Right lobe of liver (tissue), 6 donors: ENCODE data around the gene MOCS1. TPM values are rescaled to one million over a fixed set of nuclear protein-coding genes. Genes with fewer than 3 reads are reported as not detected.

Experiments
- ATAC-seq, 4 donors: fragments of 200-7000 bp; cut with Tn5 transposase; one replicate each; pipeline ENCODE4 v1.9.1; 2020; ENCODE audit warnings: mild to moderate bottlenecking in 4 of 4, moderate library complexity in 4 of 4
- DNase-seq, 3 donors: peaks; one replicate each; pipeline ENCODE4 v3.0.0-alpha.2; 2020
- H3K27ac ChIP-seq, 3 donors: fragments of 200-600 bp; one replicate each; pipeline ENCODE4 v1.8.0; 2022
- H3K27me3 ChIP-seq, 2 donors: fragments of 200-600 bp; one replicate each; pipeline ENCODE4 v1.8.0; 2022
- H3K36me3 ChIP-seq, 4 donors: fragments of 200-600 bp; sonication (generic) in 1 of 4; one replicate each; pipeline versions ENCODE4 v1.5.1 to v1.8.0; 2017 to 2022; ENCODE audit warnings: control low read depth in 1 of 4
- H3K4me1 ChIP-seq, 4 donors: fragments of 200-600 bp; sonication (generic) in 1 of 4; one replicate each; pipeline versions ENCODE4 v1.5.1 to v1.8.0; 2017 to 2022; ENCODE audit warnings: control low read depth in 1 of 4
- H3K4me3 ChIP-seq, 3 donors: fragments of 200-600 bp; one replicate each; pipeline ENCODE4 v1.8.0; 2022
- H3K9me3 ChIP-seq, 4 donors: fragments of 200-600 bp; sonication (generic) in 1 of 4; one replicate each; pipeline versions ENCODE4 v1.5.1 to v1.8.0; 2017 to 2022; ENCODE audit warnings: control low read depth in 1 of 4
- POLR2A ChIP-seq: fragments of 450-650 bp; IDR thresholded peaks from one replicate; pipeline ENCODE4 v1.6.1; 2017; ENCODE audit warnings: antibody characterized with exemption, mild to moderate bottlenecking
- WGBS: methylation state at CpG from one replicate; pipeline ENCODE4 v1.1.6; 2018; ENCODE audit warnings: low coverage, low lambda C conversion rate; ENCODE audit not compliant: insufficient coverage; ENCODE audit errors: missing lambda C conversion rate; 5-methylcytosine and 5-hydroxymethylcytosine counted together
- intact Hi-C, 2 donors: fragments of 100-400 bp; cut with DNase I; formaldehyde crosslinking; loops; one replicate each; pipeline versions ENCODE4 v1.11.2 to v1.14.1; 2022
- total RNA-seq, 6 experiments: library from RNA; depleted of rRNA in 2 of 6; stranded (reverse); fragments of >200 nt in 2 of 6; fragmentation: NEBNext Ultra II Directional in 3 of 6; extraction: Animal tissue kit (Norgen Biotek cat#: 25700) in 3 of 6; gene quantifications; one replicate each; pipeline versions ENCODE4 v1.1.0 to v1.2.4, GENCODE V29; 2016 to 2023
- TF ChIP-seq, protein P1 (sequence below), 4 donors: fragments of 200-600 bp in 3 of 4; fragments of 450-650 bp in 1 of 4; IDR thresholded peaks; one replicate each; pipeline versions ENCODE4 v1.5.1 to v1.8.0; 2016 to 2022; ENCODE audit warnings: antibody characterized with exemption in 4 of 4, mild to moderate bottlenecking in 2 of 4
- donor health status: DM: no; HTN: yes; CAD: no.
- donor health status: DM: no; HTN: no; CAD: no.
- donor health status: DM: no; HTN: no; CAD: no.
- donor health status: DM: no; HTN: yes; CAD: no.
- donor health status: DM: no; HTN: yes; CAD: no.

The MOCS1 gene
- total RNA-seq, 6 experiments from 2014 or later = 18.0 to 35.3 (median 27.8) TPM

GRCh38 chr6:39906318-39906761 lies 27.9 kb downstream of the MOCS1 start:
- no peak for TF ChIP-seq POLR2A
- TF ChIP-seq, protein P1, sequence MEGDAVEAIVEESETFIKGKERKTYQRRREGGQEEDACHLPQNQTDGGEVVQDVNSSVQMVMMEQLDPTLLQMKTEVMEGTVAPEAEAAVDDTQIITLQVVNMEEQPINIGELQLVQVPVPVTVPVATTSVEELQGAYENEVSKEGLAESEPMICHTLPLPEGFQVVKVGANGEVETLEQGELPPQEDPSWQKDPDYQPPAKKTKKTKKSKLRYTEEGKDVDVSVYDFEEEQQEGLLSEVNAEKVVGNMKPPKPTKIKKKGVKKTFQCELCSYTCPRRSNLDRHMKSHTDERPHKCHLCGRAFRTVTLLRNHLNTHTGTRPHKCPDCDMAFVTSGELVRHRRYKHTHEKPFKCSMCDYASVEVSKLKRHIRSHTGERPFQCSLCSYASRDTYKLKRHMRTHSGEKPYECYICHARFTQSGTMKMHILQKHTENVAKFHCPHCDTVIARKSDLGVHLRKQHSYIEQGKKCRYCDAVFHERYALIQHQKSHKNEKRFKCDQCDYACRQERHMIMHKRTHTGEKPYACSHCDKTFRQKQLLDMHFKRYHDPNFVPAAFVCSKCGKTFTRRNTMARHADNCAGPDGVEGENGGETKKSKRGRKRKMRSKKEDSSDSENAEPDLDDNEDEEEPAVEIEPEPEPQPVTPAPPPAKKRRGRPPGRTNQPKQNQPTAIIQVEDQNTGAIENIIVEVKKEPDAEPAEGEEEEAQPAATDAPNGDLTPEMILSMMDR (IDR thresholded peaks at IDR 0.05) = no peak
- no peak overlapping the region for H3K27ac ChIP-seq
- WGBS = no CpG with 5 or more reads among the region's 13 CpGs
- no peaks in the 10 kb centered on the region for H3K27me3 ChIP-seq
- H3K36me3 ChIP-seq = peaks cover 0 to 14% (median 4%) of the 10 kb centered on the region in 4 donors
- ATAC-seq = peak; percentile 4 to 34 (median 9)
- DNase-seq = peak in 2 of 3 donors; percentile 62 to 68
- H3K4me1 ChIP-seq = peaks cover 0 to 24% (median 5%) of the 10 kb centered on the region in 4 donors
- no peaks in the 10 kb centered on the region for H3K9me3 ChIP-seq
- H3K4me3 ChIP-seq = no peak overlapping the region
- intact Hi-C loops = loop anchor here in 1 of 2 donors (10.0 kb wide), 1 partner anchor 542 kb away; no protein-coding TSS in a partner anchor

- no peak overlapping the region for H3K4me3 ChIP-seq
- TF ChIP-seq, protein P1 (IDR thresholded peaks at IDR 0.05) = no peak
- TF ChIP-seq POLR2A = no peak
- ATAC-seq = no peak
- no peaks in the 10 kb centered on the region for H3K9me3 ChIP-seq
- peaks cover 0 to 29% (median 8%) of the 10 kb centered on the region in 4 donors for H3K4me1 ChIP-seq
- intact Hi-C loops = loop anchor here in 1 of 2 donors (10.0 kb wide), 1 partner anchor 541 kb away; no protein-coding TSS in a partner anchor
- no peak overlapping the region for H3K27ac ChIP-seq
- no peaks in the 10 kb centered on the region for H3K27me3 ChIP-seq
- H3K36me3 ChIP-seq = peaks cover 0 to 13% (median 4%) of the 10 kb centered on the region in 4 donors
- DNase-seq = peak in 1 of 3 donors; percentile 23
- WGBS = 83% methylated on average over 4 of the region's 4 CpGs
Measured at GRCh38 chr6:39905640-39905975, 28.7 kb downstream of the MOCS1 start.

GRCh38 chr6:39904946-39905639 lies 29.2 kb downstream of the MOCS1 start:
- TF ChIP-seq POLR2A = no peak
- TF ChIP-seq, protein P1 (IDR thresholded peaks at IDR 0.05) = no peak
- Histone ChIP-seq H3K36me3 (peaks cover 0 to 13% (median 4%) of the 10 kb centered on the region in 4 donors), H3K4me3 (no peak overlapping the region), H3K27ac (no peak overlapping the region), H3K9me3 (no peaks in the 10 kb centered on the region), H3K27me3 (no peaks in the 10 kb centered on the region), H3K4me1 (peaks cover 0 to 29% (median 8%) of the 10 kb centered on the region in 4 donors)
- ATAC-seq (no peak), DNase-seq (peak in 1 of 3 donors; percentile 22)
- 76% methylated on average over 3 of the region's 4 CpGs for WGBS
- intact Hi-C loops = loop anchor here in 1 of 2 donors (10.0 kb wide), 1 partner anchor 540 kb away; no protein-coding TSS in a partner anchor

- ATAC-seq (no peak), DNase-seq (peak in 1 of 3 donors; percentile 36)
- Histone ChIP-seq H3K4me3 (no peak overlapping the region), H3K36me3 (peaks cover 0 to 13% (median 4%) of the 10 kb centered on the region in 4 donors), H3K4me1 (peaks cover 0 to 29% (median 8%) of the 10 kb centered on the region in 4 donors), H3K9me3 (no peaks in the 10 kb centered on the region), H3K27me3 (no peaks in the 10 kb centered on the region), H3K27ac (no peak overlapping the region)
- no peak for TF ChIP-seq POLR2A
- TF ChIP-seq, protein P1 (IDR thresholded peaks at IDR 0.05) = no peak
- intact Hi-C loops = loop anchor here in 1 of 2 donors (10.0 kb wide), 1 partner anchor 539 kb away; no protein-coding TSS in a partner anchor
- no CpG with 5 or more reads among the region's 6 CpGs for WGBS
Measured at GRCh38 chr6:39903656-39904055, 30.6 kb downstream of the MOCS1 start.
